Measurements from ENCODE around the gene WAPL. TPM values are rescaled to one million over a fixed set of nuclear protein-coding genes. Genes with fewer than 3 reads are reported as not detected.

Gene WAPL
- total and polyA plus RNA-seq, 9 of the 15 experiments (the other 6 are each of a cell fraction or from before 2014, with no cell fraction given) = 14.3 to 36.4 (median 25.3) TPM

- no TSS peak for BruUV-seq (replicated peaks)
- H3K4me2 ChIP-seq (ENCODE audit: insufficient read depth, low read length) = no peak overlapping the region
- no peak for FAIRE-seq
Observed at GRCh38 chr10:86556532-86556931, 34.9 kb upstream of the WAPL start.

More at GRCh38 chr10:86556532-86556931, 34.9 kb upstream of the WAPL start:
- 0% methylated on average over 3 of the region's 3 CpGs for WGBS (ENCODE audit: insufficient coverage, low coverage, missing lambda C conversion rate)
- H2AFZ ChIP-seq (ENCODE audit: low read depth, low read length) = no peak overlapping the region
- no peak for TF ChIP-seq ZBTB8A (IDR thresholded peaks at IDR 0.05; ENCODE audit: partially characterized antibody)
- no peak for TF ChIP-seq HDAC1 (IDR thresholded peaks at IDR 0.05)
- TF ChIP-seq HNRNPK (IDR thresholded peaks at IDR 0.05; ENCODE audit: low read depth, low read length, poor library complexity, severe bottlenecking) = no peak
- no peak for TF ChIP-seq ZBTB33 (CRISPR knock-in tag; IDR thresholded peaks at IDR 0.05)
- TF ChIP-seq XRCC4 (IDR thresholded peaks at IDR 0.05; ENCODE audit: extremely low read depth, insufficient read depth, insufficient read length) = no peak
- TF ChIP-seq NUFIP1 (IDR thresholded peaks at IDR 0.05; ENCODE audit: partially characterized antibody) = no peak
- TF ChIP-seq RHOXF2B (CRISPR knock-in tag; conservative IDR thresholded peaks at IDR 0.05) = no peak
- TF ChIP-seq CTCFL (IDR thresholded peaks at IDR 0.05; ENCODE audit: borderline replicate concordance, insufficient read depth, low read depth, low read length, poor library complexity, severe bottlenecking) = no peak
- no peak for TF ChIP-seq JUN (IDR thresholded peaks at IDR 0.05; ENCODE audit: borderline replicate concordance, low read depth, low read length)
- no peak for TF ChIP-seq JUN (CRISPR knock-in tag; IDR thresholded peaks at IDR 0.05; ENCODE audit: borderline replicate concordance)
- no peak for DNase-seq (ENCODE audit: extremely low read depth in 1 of 4, low spot score in 3 of 4)
- peaks cover 0 to 29% of the 10 kb centered on the region in 2 experiments; a peak in 2 of 5 replicates for H3K27me3 ChIP-seq (ENCODE audit: control insufficient read depth in 2 of 2, insufficient read depth in 2 of 2, low read length in 2 of 2)
- no peaks in the 10 kb centered on the region for H3K9me3 ChIP-seq (replicated peaks; ENCODE audit: control insufficient read depth, insufficient read depth, low read depth, low read length)
- H3K4me1 ChIP-seq (replicated peaks in 1 of 2; ENCODE audit: control insufficient read depth in 2 of 2, insufficient read depth in 2 of 2, low read length in 2 of 2) = no peaks in the 10 kb centered on the region; a peak in 1 of 5 replicates
- intact Hi-C loops (cut with micrococcal nuclease) = no loop called here
- no peaks in the 10 kb centered on the region for H4K20me1 ChIP-seq (replicated peaks; ENCODE audit: control insufficient read depth, insufficient read depth, low read length)
- POLR2A ChIA-PET = interaction anchor here (0.6 kb wide), 1 partner anchor 1214 kb away, joined by 3 read pairs; no protein-coding TSS in a partner anchor
- in situ Hi-C loops (cut with MboI) = no loop called here
- H3K79me2 ChIP-seq (ENCODE audit: control insufficient read depth, insufficient read depth, low read length) = no peaks in the 10 kb centered on the region
- ATAC-seq = no peak
- CTCF ChIA-PET (ENCODE audit: low intra/inter-chr PET ratio) = no interaction called here
- no peak overlapping the region for H3K4me3 ChIP-seq
- H3K9me1 ChIP-seq (ENCODE audit: control insufficient read depth, insufficient read depth, low read length) = no peaks in the 10 kb centered on the region
- H3K27ac ChIP-seq (ENCODE audit: extremely low read depth, low read depth, low read length) = no peak overlapping the region
- H3K36me3 ChIP-seq (ENCODE audit: control insufficient read depth, insufficient read depth, low read length) = no peaks in the 10 kb centered on the region
- H3K9ac ChIP-seq (ENCODE audit: insufficient read depth in 1 of 2, low read depth in 2 of 2, low read length in 2 of 2) = no peak overlapping the region

All from K562 (cell line).